ENCODE measurements around the gene CREBL2.

The CREBL2 gene

DNA sequence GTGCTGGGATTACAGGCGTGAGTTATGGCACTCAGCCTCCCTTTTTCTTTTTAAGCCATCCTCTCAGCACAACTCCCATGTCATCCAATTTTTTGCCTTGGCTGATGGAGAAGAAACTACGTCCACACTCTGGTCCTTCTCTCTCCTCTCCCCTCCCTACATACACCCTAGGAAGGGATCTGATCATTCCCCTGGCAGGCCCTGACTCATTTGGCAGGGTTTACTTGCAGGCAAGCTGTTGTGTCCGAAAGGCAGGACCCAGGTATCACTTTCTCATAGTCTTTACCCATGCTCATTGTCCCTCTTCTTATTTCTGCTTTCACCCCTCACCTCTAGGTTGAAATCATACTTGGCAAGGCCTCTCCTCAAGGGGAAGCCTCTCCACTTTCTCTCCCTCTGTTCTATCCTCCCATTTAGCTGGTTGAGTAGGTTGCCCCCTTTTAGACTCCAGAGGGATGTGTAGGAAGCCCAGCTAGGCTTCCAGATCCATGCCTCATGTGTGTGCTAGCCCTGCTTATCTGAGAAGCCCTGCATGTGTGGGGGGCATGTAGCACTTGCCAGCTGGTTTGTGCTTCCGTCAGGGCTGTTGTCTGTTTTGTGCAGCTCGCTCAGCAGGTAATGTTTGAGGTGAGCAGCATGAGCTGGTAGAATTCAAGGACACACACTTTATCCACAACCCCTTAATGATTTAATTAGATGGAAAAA is 69.5 kb downstream of the CREBL2 start:
- no peak for DNase-seq (ENCODE audit: low read depth in 2 of 2)

DNA sequence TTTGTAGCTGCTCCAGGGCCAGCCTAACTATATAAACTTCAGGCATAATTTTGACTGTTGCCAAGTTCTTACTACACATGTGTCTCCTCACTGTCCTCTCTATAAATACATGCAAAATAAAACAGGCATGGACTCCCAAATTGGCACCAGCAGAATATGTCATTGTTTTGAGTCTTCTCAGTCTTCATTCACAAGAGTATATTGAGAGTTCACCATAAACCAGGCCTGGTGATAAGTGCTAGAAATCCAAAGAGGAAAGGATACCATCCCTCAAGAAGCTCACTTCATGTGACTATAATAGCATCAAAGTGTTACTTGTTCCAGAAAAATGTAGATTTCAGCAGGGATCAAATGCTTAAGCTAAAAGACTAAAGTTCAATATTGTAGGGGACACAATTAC is 70.6 kb downstream of the CREBL2 start:
- DNase-seq (ENCODE audit: low read depth in 2 of 2) = no peak

DNA sequence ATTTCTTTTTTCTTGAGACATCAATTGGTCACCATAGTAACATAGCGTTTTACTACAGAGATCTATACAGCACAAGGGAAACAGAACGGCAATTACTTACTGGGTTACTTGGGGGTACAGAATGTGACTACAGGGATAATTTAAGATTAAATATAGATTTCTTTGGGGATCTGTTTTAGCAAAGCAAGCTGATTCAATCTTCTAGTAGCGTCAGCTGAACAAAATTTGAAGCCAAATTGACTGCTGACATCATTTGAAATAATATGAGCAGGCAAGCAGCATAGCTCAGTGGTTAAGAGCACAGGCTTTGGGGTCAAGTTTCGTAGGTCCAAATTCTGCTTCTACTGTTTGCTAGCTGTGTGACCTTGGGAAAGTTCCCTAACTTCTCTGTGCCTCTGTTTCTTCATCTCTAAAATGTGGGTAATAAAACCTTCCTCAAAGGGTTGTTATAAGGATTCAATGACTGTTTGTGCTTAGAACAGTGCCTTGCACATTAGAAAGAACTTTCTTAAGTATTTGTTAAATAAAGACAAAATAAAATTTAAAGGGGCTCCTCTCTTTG is 71.5 kb downstream of the CREBL2 start:
- DNase-seq (ENCODE audit: low read depth in 2 of 2) = no peak

- DNase-seq (ENCODE audit: low read depth in 2 of 2) = no peak
These were observed 72.0 kb downstream of the CREBL2 start for GRCh38 chr12:12683725-12684124.

GRCh38 chr12:12684375-12685106 is 72.9 kb downstream of the CREBL2 start:
- DNase-seq (ENCODE audit: low read depth in 2 of 2) = no peak

GRCh38 chr12:12685305-12685704 is 73.6 kb downstream of the CREBL2 start:
- DNase-seq (ENCODE audit: low read depth in 2 of 2) = no peak

- DNase-seq (ENCODE audit: low read depth in 2 of 2) = no peak
These were observed 74.8 kb downstream of the CREBL2 start for GRCh38 chr12:12686472-12686871.

GRCh38 chr12:12686925-12687324 is 75.2 kb downstream of the CREBL2 start:
- no peak for DNase-seq (ENCODE audit: low read depth in 2 of 2)

GRCh38 chr12:12689647-12690300 is 78.1 kb downstream of the CREBL2 start:
- DNase-seq (ENCODE audit: low read depth in 2 of 2) = no peak

DNA sequence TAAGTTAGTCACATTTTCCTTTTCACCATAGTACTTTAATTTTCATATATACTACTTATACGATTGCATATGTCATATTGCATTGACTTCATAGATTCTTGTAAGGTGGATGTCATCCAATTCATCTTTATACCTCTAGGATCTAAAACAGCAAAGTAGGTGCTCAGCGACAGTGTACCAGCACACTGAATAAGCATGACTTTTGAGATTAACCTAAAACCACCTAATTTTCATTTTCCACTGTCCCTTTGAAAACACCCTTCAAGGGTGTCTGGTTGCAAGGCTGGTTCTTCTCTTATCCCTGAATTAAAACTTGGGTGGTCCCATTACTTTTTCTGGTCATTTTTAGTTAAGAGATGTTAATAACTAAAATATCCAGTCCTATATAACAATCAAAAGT is 79.9 kb downstream of the CREBL2 start:
- no peak for DNase-seq (ENCODE audit: low read depth in 2 of 2)

DNA sequence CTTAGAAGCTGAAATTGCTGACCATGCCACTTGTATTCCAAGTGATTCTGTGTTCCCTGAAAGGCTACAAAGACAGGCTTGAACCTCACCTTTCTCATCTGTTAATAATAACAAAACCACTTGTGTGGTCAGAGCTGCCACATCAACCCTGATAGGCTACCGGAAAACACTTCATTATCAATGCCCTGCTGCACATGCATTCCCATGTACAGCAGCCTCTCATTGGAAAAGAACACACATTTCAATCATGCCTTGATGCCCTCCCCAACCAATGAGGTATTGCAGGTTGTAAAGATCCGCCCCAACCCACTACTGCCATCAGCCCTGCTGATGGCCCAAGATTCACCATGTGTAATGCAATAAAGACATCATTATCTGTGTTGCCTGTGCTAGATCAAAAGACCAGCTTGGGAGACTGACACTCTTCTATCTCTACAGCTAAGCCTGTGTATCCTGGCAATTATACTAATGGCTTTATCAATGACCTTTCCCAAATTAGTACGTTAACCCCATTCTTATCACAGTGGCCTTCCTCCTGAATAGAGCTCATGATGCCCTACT is 81.5 kb downstream of the CREBL2 start:
- DNase-seq (ENCODE audit: low read depth in 2 of 2) = no peak

Data from stimulated activated CD4-positive, alpha-beta T cell treated with anti-CD3 and anti-CD28 coated beads, Interleukin-4, amount 100 ng/mL, for 48 hours (primary cell).